HepG2 (cell line): ENCODE measurements around the gene SLC25A23. TPM values are rescaled to one million over a fixed set of nuclear protein-coding genes. Genes with fewer than 3 reads are reported as not detected.

Experiments
- ATAC-seq: fragments of 200-7000 bp; cut with Tn5 transposase; 3 replicates; pipeline ENCODE4 v1.9.1; 2020; ENCODE audit warnings: mild to moderate bottlenecking, moderate library complexity
- BruUV-seq: library from RNA; stranded (reverse); fragments of 400-500 nt; replicated peaks from 2 replicates; lab custom pipeline; 2021; lab: Mats Ljungman, UMichigan
- CTCF ChIA-PET: fragments of 300-600 bp; formaldehyde crosslinking; extraction: SDS; loops from one replicate; lab custom pipeline; 2021; ENCODE audit warnings: low total read pairs, inconsistent platforms, low intra/inter-chr PET ratio; lab: Yijun Ruan, JAX
- POLR2A ChIA-PET: fragments of 350-600 bp; sonication (Branson Sonifier 250); formaldehyde crosslinking; loops from one replicate; lab custom pipeline; 2020; ENCODE audit warnings: antibody characterized with exemption, inconsistent platforms; lab: Yijun Ruan, JAX
- DNase-seq: peaks from one replicate; pipeline ENCODE4 v3.0.0-alpha.2; 2015; ENCODE audit warnings: low spot score
- FAIRE-seq: peaks from 3 replicates; lab custom pipeline; 2011; peaks lifted over from hg19 to GRCh38; lab: Jason Lieb, UNC
- H2AFZ ChIP-seq: one replicate; pipeline ENCODE4 v1.6.1; 2011; ENCODE audit warnings: low read length, inconsistent platforms
- H3K27ac ChIP-seq: fragments of 300-600 bp; 3 replicates; pipeline ENCODE4 v1.8.0; 2011; ENCODE audit warnings: mixed run types, mild to moderate bottlenecking, mixed read lengths, low read length, inconsistent platforms; ENCODE audit not compliant: insufficient read depth; ENCODE audit errors: extremely low read length
- H3K27me3 ChIP-seq, 2 experiments: fragments of 200-600 bp in 1 of 2; 2 replicates in 1 of 2; 3 replicates in 1 of 2; pipeline versions ENCODE4 v1.6.0 to v1.8.0; 2011; ENCODE audit warnings: low read length in 2 of 2, mild to moderate bottlenecking in 2 of 2, moderate library complexity in 2 of 2, inconsistent platforms in 1 of 2; ENCODE audit not compliant: insufficient read depth in 2 of 2, control insufficient read depth in 1 of 2
- H3K36me3 ChIP-seq, 2 experiments: fragments of 200-600 bp in 1 of 2; replicated peaks in 1 of 2; 2 replicates in 1 of 2; 3 replicates in 1 of 2; pipeline versions ENCODE4 v1.5.1 to v1.8.0; 2011; ENCODE audit warnings: low read length in 2 of 2, inconsistent platforms in 1 of 2; ENCODE audit not compliant: insufficient read depth in 2 of 2, control insufficient read depth in 1 of 2
- H3K4me1 ChIP-seq: 2 replicates; pipeline ENCODE4 v1.5.1; 2012; ENCODE audit warnings: low read length, inconsistent platforms; ENCODE audit not compliant: insufficient read depth
- H3K4me2 ChIP-seq: 2 replicates; pipeline ENCODE4 v1.6.0; 2011; ENCODE audit warnings: low read depth, low read length, inconsistent platforms
- H3K4me3 ChIP-seq, 3 experiments: fragments of 200-600 bp in 1 of 3; sonication (generic), shearing (Covaris generic) in 1 of 3; replicated peaks in 1 of 3; 2 replicates each; pipeline ENCODE4 v1.5.1; 2011 to 2016; ENCODE audit warnings: low read length in 3 of 3, inconsistent platforms in 2 of 3, low read depth in 2 of 3, mild to moderate bottlenecking in 2 of 3, control low read depth in 1 of 3, mixed read lengths in 1 of 3; ENCODE audit not compliant: insufficient read depth in 1 of 3
- H3K79me2 ChIP-seq: one replicate; pipeline ENCODE4 v1.6.1; 2011; ENCODE audit warnings: low read length, inconsistent platforms; ENCODE audit not compliant: insufficient read depth
- H3K9ac ChIP-seq: 2 replicates; pipeline ENCODE4 v1.6.0; 2011; ENCODE audit warnings: mild to moderate bottlenecking, low read depth, low read length, inconsistent platforms; ENCODE audit not compliant: insufficient read depth
- H3K9me3 ChIP-seq: 2 replicates; pipeline ENCODE4 v1.5.1; 2012; ENCODE audit warnings: mild to moderate bottlenecking, low read length
- H4K20me1 ChIP-seq: 2 replicates; pipeline ENCODE4 v1.6.0; 2011; ENCODE audit warnings: inconsistent platforms, mild to moderate bottlenecking, low read length, moderate library complexity; ENCODE audit not compliant: insufficient read depth
- ARNT2 ChIP-seq: sonication (generic); formaldehyde crosslinking; IDR thresholded peaks from 2 replicates; pipeline ENCODE4 v1.8.0; 2022; ENCODE audit warnings: mild to moderate bottlenecking, low read depth, missing genetic modification reagents, moderate library complexity
- BCL3 ChIP-seq: sonication (generic); formaldehyde crosslinking; IDR thresholded peaks from 2 replicates; pipeline ENCODE4 v1.5.1; 2020; ENCODE audit warnings: mild to moderate bottlenecking, missing genetic modification reagents, moderate library complexity
- HDAC1 ChIP-seq: sonication (generic); formaldehyde crosslinking; IDR thresholded peaks from 2 replicates; pipeline ENCODE4 v1.5.1; 2020; ENCODE audit warnings: mild to moderate bottlenecking, missing genetic modification reagents
- HNRNPL ChIP-seq: fragments of 200-400 bp; formaldehyde crosslinking; IDR thresholded peaks from 2 replicates; pipeline ENCODE4 v1.6.1; 2017; ENCODE audit warnings: mild to moderate bottlenecking, low read depth, low read length
- PHF5A ChIP-seq: IDR thresholded peaks from one replicate; pipeline ENCODE4 v1.6.1; 2018; ENCODE audit warnings: low read depth, missing genetic modification reagents; ENCODE audit not compliant: unreplicated experiment
- REL ChIP-seq: sonication (generic); formaldehyde crosslinking; conservative IDR thresholded peaks from 2 replicates; pipeline ENCODE4 v1.8.0; 2022; ENCODE audit warnings: mild to moderate bottlenecking, missing genetic modification reagents, moderate library complexity
- RFXAP ChIP-seq: sonication (generic); formaldehyde crosslinking; IDR thresholded peaks from 2 replicates; pipeline ENCODE4 v1.4.0; 2020; ENCODE audit warnings: missing genetic modification reagents, borderline replicate concordance
- TFE3 ChIP-seq: IDR thresholded peaks from 2 replicates; pipeline ENCODE4 v1.6.1; 2016
- U2AF2 ChIP-seq: fragments of 200-400 bp; formaldehyde crosslinking; IDR thresholded peaks from 2 replicates; pipeline ENCODE4 v1.6.1; 2017; ENCODE audit warnings: low read depth, mild to moderate bottlenecking, low read length
- YY1 ChIP-seq: IDR thresholded peaks from 2 replicates; pipeline ENCODE4 v1.6.1; 2011; ENCODE audit warnings: low read length, low read depth, moderate library complexity, mild to moderate bottlenecking; ENCODE audit not compliant: insufficient read depth, insufficient replicate concordance
- ZBTB1 ChIP-seq: sonication (generic); formaldehyde crosslinking; IDR thresholded peaks from 2 replicates; pipeline ENCODE4 v1.4.0; 2020; ENCODE audit warnings: missing genetic modification reagents, borderline replicate concordance
- ZBTB25 ChIP-seq: IDR thresholded peaks from 2 replicates; pipeline ENCODE4 v1.6.1; 2018; ENCODE audit warnings: missing genetic modification reagents
- ZIK1 ChIP-seq: sonication (generic); formaldehyde crosslinking; IDR thresholded peaks from 2 replicates; pipeline ENCODE4 v1.5.0; 2020; ENCODE audit warnings: mild to moderate bottlenecking, low read depth, missing genetic modification reagents, borderline replicate concordance
- ZNF10 ChIP-seq: sonication (generic); formaldehyde crosslinking; IDR thresholded peaks from 2 replicates; pipeline ENCODE4 v1.4.0; 2020; ENCODE audit warnings: mild to moderate bottlenecking, low read depth, missing genetic modification reagents, borderline replicate concordance
- ZNF510 ChIP-seq: sonication (generic); formaldehyde crosslinking; IDR thresholded peaks from 2 replicates; pipeline ENCODE4 v1.4.0; 2020; ENCODE audit warnings: low read depth, mild to moderate bottlenecking, missing genetic modification reagents
- ZNF704 ChIP-seq: sonication (generic); formaldehyde crosslinking; IDR thresholded peaks from 2 replicates; pipeline ENCODE4 v1.8.1; 2023; ENCODE audit warnings: mild to moderate bottlenecking, inconsistent platforms, moderate library complexity, missing genetic modification reagents, borderline replicate concordance
- ZNF709 ChIP-seq: sonication (generic); formaldehyde crosslinking; IDR thresholded peaks from 2 replicates; pipeline ENCODE4 v1.5.0; 2020; ENCODE audit warnings: mild to moderate bottlenecking, missing genetic modification reagents
- WGBS: methylation state at CpG from one replicate; pipeline ENCODE4 v1.1.6; 2017; ENCODE audit warnings: low lambda C conversion rate; 5-methylcytosine and 5-hydroxymethylcytosine counted together
- in situ Hi-C: cut with HindIII; loops from 2 replicates; pipeline ENCODE4 v1.10.0; 2017; ENCODE audit warnings: low pct_unique_long_range_greater_than_20kb; ENCODE audit not compliant: extremely low pct_ligation_motif_present
- intact Hi-C: fragments of 100-400 bp; cut with micrococcal nuclease; formaldehyde crosslinking; loops from one replicate; pipeline ENCODE4 v1.10.0; 2022; ENCODE audit not compliant: unreplicated experiment
- polyA plus RNA-seq, 8 experiments: library from polyadenylated mRNA; depleted of rRNA in 3 of 8; stranded (reverse) in 7 of 8; unstranded in 1 of 8; fragments of >200 nt; fragmentation: Illumina TruSeq in 4 of 8; extraction: Trizol in 4 of 8; gene quantifications; 2 replicates each; pipeline versions ENCODE4 v1.2.1 to v1.2.3, GENCODE V29; 2011 to 2016; ENCODE audit warnings: low read depth in 4 of 8, missing spikeins in 1 of 8, mixed read lengths in 1 of 8; ENCODE audit not compliant: insufficient read depth in 1 of 8
- total RNA-seq, 5 experiments: library from RNA; depleted of rRNA; stranded (reverse); fragments of >200 nt; fragmentation: Illumina TruSeq; extraction: Trizol; gene quantifications; 2 replicates each; pipeline ENCODE4 v1.2.3, GENCODE V29; 2016; ENCODE audit warnings: low read depth in 1 of 5

SLC25A23 gene
- total and polyA plus RNA-seq, 2 of the 13 experiments (the other 11 are each of a cell fraction or from before 2014, with no cell fraction given): 12.4 to 15.2 TPM

- peaks cover 22% of the 10 kb centered on the region; the same call in 1 of the 2 replicates for H3K4me1 ChIP-seq
- no peak for FAIRE-seq
- H3K27me3 ChIP-seq: no peaks in the 10 kb centered on the region
- H3K4me3 ChIP-seq: no peak overlapping the region
- H3K36me3 ChIP-seq: no peaks in the 10 kb centered on the region
- no peak for TF ChIP-seq BCL3 (CRISPR knock-in tag)
- no peak for TF ChIP-seq RFXAP
- TF ChIP-seq ZBTB25 (CRISPR knock-in tag): no peak
- no peak for TF ChIP-seq U2AF2
- TF ChIP-seq HNRNPL: no peak
- no peak for TF ChIP-seq PHF5A (CRISPR knock-in tag)
- no peak for TF ChIP-seq ZNF709
- no peak for TF ChIP-seq ZNF704 (CRISPR knock-in tag)
- no peak for TF ChIP-seq ZIK1 (CRISPR knock-in tag)
- no peak for TF ChIP-seq ARNT2 (CRISPR knock-in tag)
- no peak for TF ChIP-seq HDAC1
- TF ChIP-seq YY1: no peak
- TF ChIP-seq TFE3 (CRISPR knock-in tag): no peak
- no peak for TF ChIP-seq ZNF10 (CRISPR knock-in tag)
- TF ChIP-seq ZBTB1: no peak
- no peak for TF ChIP-seq REL (CRISPR knock-in tag)
- no peak for TF ChIP-seq ZNF510 (CRISPR knock-in tag)
- TF ChIP-seq, all 625 proteins: peak for 0
- H2AFZ ChIP-seq: no peak overlapping the region
- POLR2A ChIA-PET: no interaction called here
- H3K4me2 ChIP-seq: no peak overlapping the region
- no peak overlapping the region for H3K9ac ChIP-seq
- no peaks in the 10 kb centered on the region for H3K79me2 ChIP-seq
- no TSS peak for BruUV-seq
- CTCF ChIA-PET: no interaction called here
- ATAC-seq (no peak), DNase-seq (no peak)
- H3K9me3 ChIP-seq: no peaks in the 10 kb centered on the region
- WGBS: no CpG with 5 or more reads among the region's 4 CpGs
- in situ Hi-C loops (no loop called here), intact Hi-C loops (no loop called here)
- no peak overlapping the region for H3K27ac ChIP-seq
- H4K20me1 ChIP-seq: no peaks in the 10 kb centered on the region
Observed at GRCh38 chr19:6472713-6473112, 13.1 kb upstream of the SLC25A23 start.
